Bronchial epithelial cell (primary cell): ENCODE results near the gene SCAF1. TPM values are rescaled to one million over a fixed set of nuclear protein-coding genes. Genes with fewer than 3 reads are reported as not detected.
A peak's percentile ranks its signal among the peaks of the same experiment; 100 is the strongest.

ENCODE experiments used
- DNase-seq: peaks from one replicate; pipeline ENCODE4 v3.0.0-alpha.2; 2010; ENCODE audit warnings: low read depth
- FAIRE-seq: peaks from 2 replicates; lab custom pipeline; 2011; peaks lifted over from hg19 to GRCh38; lab: Jason Lieb, UNC
- H3K27me3 ChIP-seq: 2 replicates; pipeline ENCODE4 v1.5.1; 2011; ENCODE audit warnings: low read length; ENCODE audit not compliant: control insufficient read depth, insufficient read depth
- H3K36me3 ChIP-seq: 2 replicates; pipeline ENCODE4 v1.5.1; 2011; ENCODE audit warnings: low read length; ENCODE audit not compliant: control insufficient read depth, insufficient read depth
- H3K4me3 ChIP-seq: 2 replicates; pipeline ENCODE4 v1.5.1; 2011; ENCODE audit warnings: mild to moderate bottlenecking, low read depth, low read length, control low read depth
- total RNA-seq: library from RNA; depleted of rRNA; stranded (reverse); fragments of >200 nt; gene quantifications from 2 replicates; pipeline ENCODE4 v1.2.1, GENCODE V29; 2014
- TF ChIP-seq, protein P1 (sequence below): IDR thresholded peaks from 2 replicates; pipeline ENCODE4 v1.5.1; 2011; ENCODE audit warnings: mild to moderate bottlenecking, moderate library complexity, low read length, control low read depth, inconsistent platforms; ENCODE audit not compliant: insufficient read depth, severe bottlenecking

The SCAF1 gene, protein sequence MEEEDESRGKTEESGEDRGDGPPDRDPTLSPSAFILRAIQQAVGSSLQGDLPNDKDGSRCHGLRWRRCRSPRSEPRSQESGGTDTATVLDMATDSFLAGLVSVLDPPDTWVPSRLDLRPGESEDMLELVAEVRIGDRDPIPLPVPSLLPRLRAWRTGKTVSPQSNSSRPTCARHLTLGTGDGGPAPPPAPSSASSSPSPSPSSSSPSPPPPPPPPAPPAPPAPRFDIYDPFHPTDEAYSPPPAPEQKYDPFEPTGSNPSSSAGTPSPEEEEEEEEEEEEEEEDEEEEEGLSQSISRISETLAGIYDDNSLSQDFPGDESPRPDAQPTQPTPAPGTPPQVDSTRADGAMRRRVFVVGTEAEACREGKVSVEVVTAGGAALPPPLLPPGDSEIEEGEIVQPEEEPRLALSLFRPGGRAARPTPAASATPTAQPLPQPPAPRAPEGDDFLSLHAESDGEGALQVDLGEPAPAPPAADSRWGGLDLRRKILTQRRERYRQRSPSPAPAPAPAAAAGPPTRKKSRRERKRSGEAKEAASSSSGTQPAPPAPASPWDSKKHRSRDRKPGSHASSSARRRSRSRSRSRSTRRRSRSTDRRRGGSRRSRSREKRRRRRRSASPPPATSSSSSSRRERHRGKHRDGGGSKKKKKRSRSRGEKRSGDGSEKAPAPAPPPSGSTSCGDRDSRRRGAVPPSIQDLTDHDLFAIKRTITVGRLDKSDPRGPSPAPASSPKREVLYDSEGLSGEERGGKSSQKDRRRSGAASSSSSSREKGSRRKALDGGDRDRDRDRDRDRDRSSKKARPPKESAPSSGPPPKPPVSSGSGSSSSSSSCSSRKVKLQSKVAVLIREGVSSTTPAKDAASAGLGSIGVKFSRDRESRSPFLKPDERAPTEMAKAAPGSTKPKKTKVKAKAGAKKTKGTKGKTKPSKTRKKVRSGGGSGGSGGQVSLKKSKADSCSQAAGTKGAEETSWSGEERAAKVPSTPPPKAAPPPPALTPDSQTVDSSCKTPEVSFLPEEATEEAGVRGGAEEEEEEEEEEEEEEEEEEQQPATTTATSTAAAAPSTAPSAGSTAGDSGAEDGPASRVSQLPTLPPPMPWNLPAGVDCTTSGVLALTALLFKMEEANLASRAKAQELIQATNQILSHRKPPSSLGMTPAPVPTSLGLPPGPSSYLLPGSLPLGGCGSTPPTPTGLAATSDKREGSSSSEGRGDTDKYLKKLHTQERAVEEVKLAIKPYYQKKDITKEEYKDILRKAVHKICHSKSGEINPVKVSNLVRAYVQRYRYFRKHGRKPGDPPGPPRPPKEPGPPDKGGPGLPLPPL
- 5.5 and 9.6 TPM in 2 replicates for total RNA-seq

DNA sequence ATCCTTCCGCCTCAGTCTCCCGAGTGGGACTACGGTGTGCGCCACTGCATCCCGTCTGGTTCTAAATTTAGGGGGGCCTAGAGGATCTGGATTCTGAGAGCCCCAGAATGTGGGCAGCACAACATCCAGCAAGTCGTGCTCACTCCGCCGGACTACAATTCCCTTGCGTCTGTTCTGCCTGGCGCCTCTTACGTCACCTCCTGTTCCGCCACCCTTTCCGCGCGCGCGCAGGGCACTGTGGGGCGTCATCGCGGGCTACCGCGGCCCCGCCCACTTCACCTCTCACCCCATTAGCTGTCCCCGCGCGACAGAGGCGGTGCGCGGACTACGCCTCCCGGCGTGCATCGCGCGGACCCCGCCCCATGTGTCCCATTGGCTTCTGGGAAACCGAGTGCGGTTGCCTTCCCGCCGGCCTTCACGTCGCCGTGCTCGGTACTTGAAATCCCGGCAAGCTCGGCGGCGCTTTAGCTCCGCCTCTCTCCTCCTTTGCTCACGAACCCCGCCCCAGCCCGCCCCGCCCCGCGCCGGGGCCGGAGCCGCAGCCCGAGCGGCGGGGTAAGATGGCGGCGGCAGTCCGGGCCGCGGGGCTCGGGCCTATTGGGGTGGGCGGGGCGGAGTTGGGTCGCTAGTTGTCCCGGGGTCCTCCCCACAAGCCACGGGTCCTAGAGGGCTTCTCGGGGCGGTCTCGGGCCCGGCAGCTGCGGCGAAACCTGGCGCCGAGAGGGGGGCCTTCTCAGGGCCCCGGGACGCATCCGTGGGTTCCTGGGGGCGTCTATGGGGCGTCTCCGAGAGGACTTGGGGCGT, at the start of gene SCAF1:
Gene SCAF1 (plus strand): TSS at position 522 of the 804 bp plus-strand sequence. CDS start 2,818 bp downstream, outside the sequence.
- FAIRE-seq (no peak), DNase-seq (peak; percentile 96)
- peak within 1 kb of the TSS; percentile 95 for H3K4me3 ChIP-seq
- H3K27me3 ChIP-seq, result no peaks in the 10 kb centered on the region
- TF ChIP-seq, protein P1, sequence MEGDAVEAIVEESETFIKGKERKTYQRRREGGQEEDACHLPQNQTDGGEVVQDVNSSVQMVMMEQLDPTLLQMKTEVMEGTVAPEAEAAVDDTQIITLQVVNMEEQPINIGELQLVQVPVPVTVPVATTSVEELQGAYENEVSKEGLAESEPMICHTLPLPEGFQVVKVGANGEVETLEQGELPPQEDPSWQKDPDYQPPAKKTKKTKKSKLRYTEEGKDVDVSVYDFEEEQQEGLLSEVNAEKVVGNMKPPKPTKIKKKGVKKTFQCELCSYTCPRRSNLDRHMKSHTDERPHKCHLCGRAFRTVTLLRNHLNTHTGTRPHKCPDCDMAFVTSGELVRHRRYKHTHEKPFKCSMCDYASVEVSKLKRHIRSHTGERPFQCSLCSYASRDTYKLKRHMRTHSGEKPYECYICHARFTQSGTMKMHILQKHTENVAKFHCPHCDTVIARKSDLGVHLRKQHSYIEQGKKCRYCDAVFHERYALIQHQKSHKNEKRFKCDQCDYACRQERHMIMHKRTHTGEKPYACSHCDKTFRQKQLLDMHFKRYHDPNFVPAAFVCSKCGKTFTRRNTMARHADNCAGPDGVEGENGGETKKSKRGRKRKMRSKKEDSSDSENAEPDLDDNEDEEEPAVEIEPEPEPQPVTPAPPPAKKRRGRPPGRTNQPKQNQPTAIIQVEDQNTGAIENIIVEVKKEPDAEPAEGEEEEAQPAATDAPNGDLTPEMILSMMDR, result no peak
- H3K36me3 ChIP-seq, result peaks cover 12% of the 10 kb centered on the region

DNA sequence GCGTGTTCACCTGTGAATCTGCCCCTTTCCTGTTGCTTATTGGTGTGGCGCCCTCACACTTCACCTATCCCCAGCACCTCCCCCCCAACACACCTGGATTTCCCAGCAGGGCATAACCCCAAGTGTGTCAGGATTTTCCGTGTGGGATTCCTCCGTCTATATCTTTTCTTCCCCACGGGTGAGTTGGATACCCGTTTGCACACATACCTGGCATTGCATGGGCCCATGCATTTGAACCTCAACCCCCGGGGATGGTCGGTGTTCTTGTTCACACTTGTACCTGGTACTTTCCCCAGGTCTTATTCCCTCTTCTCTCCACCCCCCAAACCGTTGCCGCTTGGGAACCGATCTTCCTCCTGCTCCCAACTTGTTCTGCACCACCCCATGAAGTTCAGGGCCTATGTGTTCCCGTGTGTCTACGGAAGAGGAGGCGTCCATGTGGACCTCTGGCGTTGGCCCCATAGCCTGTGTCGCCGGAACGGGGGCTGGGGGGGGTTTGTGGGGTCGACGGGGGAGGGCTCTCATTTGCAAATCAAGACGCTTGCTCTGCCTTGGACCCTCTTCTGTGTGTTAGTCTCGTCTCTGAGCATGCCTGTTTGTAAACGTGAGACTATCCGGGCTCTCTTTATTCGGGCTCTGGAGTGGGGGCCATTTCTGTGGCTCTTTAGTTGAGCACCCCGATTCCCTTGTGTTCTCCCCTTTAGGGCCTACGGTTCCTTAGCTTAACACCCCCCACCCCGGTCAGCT, 49.4 kb upstream of the SCAF1 start:
- TF ChIP-seq, protein P1, result no peak
- Histone ChIP-seq H3K4me3 (peak overlapping the region; percentile 45), H3K27me3 (no peaks in the 10 kb centered on the region), H3K36me3 (peaks cover 15% of the 10 kb centered on the region)
- DNase-seq (peak; percentile 71), FAIRE-seq (no peak)

DNA sequence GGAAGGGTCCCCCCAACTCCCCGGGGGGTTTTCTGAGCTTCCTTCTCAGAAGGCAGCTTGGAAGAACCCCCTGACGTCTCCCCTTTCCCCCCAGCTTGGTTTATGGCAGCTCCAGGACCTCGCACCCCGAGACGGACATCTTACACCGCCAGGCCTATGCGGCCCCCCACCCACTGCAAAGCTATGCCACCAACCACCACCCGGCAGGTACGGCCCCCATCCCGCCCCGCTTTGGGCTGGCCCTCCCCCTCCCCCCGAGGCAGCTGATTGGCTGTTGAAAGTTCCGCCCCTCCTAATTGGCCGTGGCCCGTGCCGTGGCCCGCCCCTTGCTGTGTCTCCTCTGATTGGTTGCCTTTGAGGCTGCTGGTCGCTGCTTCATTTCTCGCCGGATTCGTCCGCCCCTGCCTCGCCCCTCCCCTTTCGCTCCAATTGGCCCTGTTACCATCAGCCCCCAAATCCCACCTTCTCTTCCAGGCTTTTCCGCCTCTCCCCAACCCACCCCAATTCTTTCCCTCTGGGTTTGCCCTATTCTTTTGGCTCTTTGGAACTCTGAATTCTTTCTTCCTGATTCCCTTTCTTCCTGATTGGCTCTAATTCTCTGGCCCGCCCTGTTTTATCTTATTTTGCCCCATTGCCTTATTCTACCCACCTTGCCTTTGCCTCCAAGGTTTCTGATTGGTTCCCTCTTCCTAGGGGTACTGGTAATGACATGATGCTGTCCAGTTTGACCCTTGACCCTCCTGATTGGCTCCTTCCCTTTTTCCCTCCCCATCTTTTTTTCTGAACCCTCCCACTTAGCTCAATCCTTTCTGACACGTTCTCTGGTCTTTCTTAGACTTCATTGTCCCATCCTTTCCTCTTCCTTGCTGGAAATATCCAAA, 48.5 kb upstream of the SCAF1 start:
- TF ChIP-seq, protein P1, result no peak
- FAIRE-seq, result no peak
- no peaks in the 10 kb centered on the region for H3K27me3 ChIP-seq
- peaks cover 16% of the 10 kb centered on the region for H3K36me3 ChIP-seq
- peak overlapping the region; percentile 45 for H3K4me3 ChIP-seq
- peak; percentile 81 for DNase-seq

DNA sequence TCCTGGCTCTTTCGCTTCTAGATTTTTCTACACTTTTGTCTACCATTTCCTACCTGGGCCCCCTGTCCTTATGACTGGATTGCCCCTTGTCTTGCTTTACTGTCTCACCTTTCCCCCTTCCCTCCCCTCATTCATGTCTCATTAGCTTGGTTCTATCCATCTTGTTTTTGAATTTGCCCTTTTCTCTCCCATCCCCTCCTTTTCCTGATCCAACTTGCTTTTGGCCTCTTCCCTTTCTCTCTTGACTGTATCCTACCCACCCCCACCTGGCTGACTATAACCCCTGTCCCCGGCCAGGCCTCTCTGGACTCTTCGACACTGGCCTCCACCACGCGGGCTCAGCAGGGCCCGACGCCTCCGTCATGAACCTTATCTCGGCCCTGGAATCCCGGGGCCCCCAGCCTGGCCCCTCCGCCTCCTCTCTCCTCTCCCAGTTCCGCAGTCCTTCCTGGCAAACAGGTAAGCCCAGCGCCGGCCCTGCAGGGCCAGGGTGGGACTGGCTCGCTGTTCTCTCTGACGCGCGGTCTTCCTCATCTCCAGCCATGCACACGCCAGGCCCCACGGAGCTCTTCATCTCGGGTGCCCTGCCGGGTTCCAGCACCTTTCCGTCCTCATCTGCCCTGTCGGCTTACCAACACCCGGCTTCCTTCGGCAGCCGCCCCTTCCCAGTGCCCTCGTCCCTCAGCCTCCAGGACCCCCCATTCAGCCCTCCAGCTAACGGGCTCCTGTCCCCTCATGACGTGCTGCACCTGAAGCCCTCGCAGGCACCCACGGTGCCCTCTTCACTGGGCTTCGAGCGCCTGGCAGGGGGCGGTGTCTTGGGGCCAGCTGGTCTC, 47.6 kb upstream of the SCAF1 start:
- FAIRE-seq (no peak), DNase-seq (no peak)
- H3K4me3 ChIP-seq, result no peak overlapping the region
- TF ChIP-seq, protein P1, result no peak
- H3K27me3 ChIP-seq, result no peaks in the 10 kb centered on the region
- peaks cover 24% of the 10 kb centered on the region for H3K36me3 ChIP-seq
